IMR-90 (cell line): ENCODE data around the gene HSD3B2. TPM values are rescaled to one million over a fixed set of nuclear protein-coding genes. Genes with fewer than 3 reads are reported as not detected.

Source experiments
- ATAC-seq: fragments of 200-7000 bp; cut with Tn5 transposase; 2 replicates; pipeline ENCODE4 v1.9.1; 2020; ENCODE audit warnings: low read depth, mild to moderate bottlenecking, moderate library complexity
- BruUV-seq: library from RNA; stranded (reverse); fragments of 400-500 nt; replicated peaks from 2 replicates; lab custom pipeline; 2021; lab: Mats Ljungman, UMichigan
- CTCF ChIA-PET: fragments of 300-600 bp; formaldehyde crosslinking; extraction: SDS; loops from one replicate; lab custom pipeline; 2021; ENCODE audit warnings: antibody characterized with exemption; lab: Yijun Ruan, JAX
- POLR2A ChIA-PET: fragments of 300-600 bp; sonication (Branson Sonifier 250); formaldehyde crosslinking; loops from one replicate; lab custom pipeline; 2022; ENCODE audit warnings: antibody characterized with exemption; ENCODE audit not compliant: unreplicated experiment; lab: Charles Lee
- DNase-seq: peaks from one replicate; pipeline ENCODE4 v3.0.0; 2013
- H2AFZ ChIP-seq: replicated peaks from 2 replicates; pipeline ENCODE3; 2013; ENCODE audit warnings: low read length, mild to moderate bottlenecking; ENCODE audit not compliant: poor library complexity
- H2AK5ac ChIP-seq: 2 replicates; pipeline ENCODE4 v1.6.1; 2013; ENCODE audit warnings: low read depth, low read length, inconsistent platforms
- H2AK9ac ChIP-seq: replicated peaks from 2 replicates; pipeline ENCODE3; 2013; ENCODE audit warnings: mild to moderate bottlenecking, low read depth, low read length, moderate library complexity; ENCODE audit not compliant: poor library complexity
- H2BK120ac ChIP-seq: 2 replicates; pipeline ENCODE4 v1.6.1; 2013; ENCODE audit warnings: low read depth, low read length, inconsistent platforms
- H2BK15ac ChIP-seq: 3 replicates; pipeline ENCODE4 v1.6.1; 2013; ENCODE audit warnings: low read depth, low read length, inconsistent platforms
- H2BK20ac ChIP-seq: 2 replicates; pipeline ENCODE4 v1.6.1; 2013; ENCODE audit warnings: low read depth, mild to moderate bottlenecking, inconsistent platforms, low read length, moderate library complexity
- H2BK5ac ChIP-seq: 2 replicates; pipeline ENCODE4 v1.6.1; 2013; ENCODE audit warnings: mild to moderate bottlenecking, low read depth, low read length, inconsistent platforms; ENCODE audit not compliant: poor library complexity, severe bottlenecking
- H3K14ac ChIP-seq: replicated peaks from 2 replicates; pipeline ENCODE4 v1.6.1; 2013; ENCODE audit warnings: low read depth, low read length, inconsistent platforms
- H3K18ac ChIP-seq: 2 replicates; pipeline ENCODE4 v1.6.1; 2013; ENCODE audit warnings: low read depth, low read length, control low read depth
- H3K23ac ChIP-seq: 2 replicates; pipeline ENCODE4 v1.6.1; 2013; ENCODE audit warnings: low read depth, low read length, inconsistent platforms
- H3K27ac ChIP-seq: 2 replicates; pipeline ENCODE4 v1.5.1; 2013; ENCODE audit warnings: mild to moderate bottlenecking, control low read depth, low read length; ENCODE audit not compliant: insufficient read depth
- H3K27me3 ChIP-seq: 2 replicates; pipeline ENCODE4 v1.6.1; 2013; ENCODE audit warnings: low read length; ENCODE audit not compliant: control insufficient read depth, insufficient read depth
- H3K36me3 ChIP-seq: 2 replicates; pipeline ENCODE4 v1.6.1; 2013; ENCODE audit warnings: low read length, mixed read lengths; ENCODE audit not compliant: control insufficient read depth, insufficient read depth
- H3K4ac ChIP-seq: 2 replicates; pipeline ENCODE4 v1.6.1; 2013; ENCODE audit warnings: low read depth, low read length, inconsistent platforms
- H3K4me1 ChIP-seq: 2 replicates; pipeline ENCODE4 v1.6.1; 2013; ENCODE audit warnings: low read length, mixed read lengths; ENCODE audit not compliant: control insufficient read depth, insufficient read depth
- H3K4me2 ChIP-seq: 2 replicates; pipeline ENCODE4 v1.6.1; 2013; ENCODE audit warnings: low read depth, mild to moderate bottlenecking, control low read depth, low read length, moderate library complexity
- H3K4me3 ChIP-seq: 2 replicates; pipeline ENCODE4 v1.5.1; 2013; ENCODE audit warnings: low read depth, mild to moderate bottlenecking, control low read depth, low read length, moderate library complexity; ENCODE audit not compliant: insufficient read depth
- H3K56ac ChIP-seq: 2 replicates; pipeline ENCODE4 v1.6.1; 2013; ENCODE audit warnings: low read length, inconsistent platforms; ENCODE audit not compliant: insufficient read depth; ENCODE audit errors: extremely low read depth
- H3K79me1 ChIP-seq, 2 experiments: 2 replicates each; pipeline ENCODE4 v1.6.1; 2013; ENCODE audit warnings: low read length in 2 of 2, inconsistent platforms in 1 of 2, low read depth in 1 of 2
- H3K9ac ChIP-seq: 2 replicates; pipeline ENCODE4 v1.6.1; 2013; ENCODE audit warnings: low read depth, low read length, control low read depth
- H3K9me1 ChIP-seq: 2 replicates; pipeline ENCODE4 v1.6.1; 2013; ENCODE audit warnings: low read length, inconsistent platforms; ENCODE audit not compliant: insufficient read depth
- H3K9me3 ChIP-seq: 2 replicates; pipeline ENCODE4 v1.6.1; 2013; ENCODE audit warnings: low read length; ENCODE audit not compliant: control insufficient read depth, insufficient read depth
- H4K20me1 ChIP-seq: 2 replicates; pipeline ENCODE4 v1.6.1; 2013; ENCODE audit warnings: low read length, inconsistent platforms; ENCODE audit not compliant: insufficient read depth
- H4K5ac ChIP-seq: 2 replicates; pipeline ENCODE4 v1.6.1; 2013; ENCODE audit warnings: mild to moderate bottlenecking, low read depth, low read length, control low read depth
- H4K8ac ChIP-seq, 2 experiments: 2 replicates each; pipeline ENCODE4 v1.6.1; 2013; ENCODE audit warnings: low read depth in 2 of 2, low read length in 2 of 2, control low read depth in 1 of 2, inconsistent platforms in 1 of 2
- H4K91ac ChIP-seq: 2 replicates; pipeline ENCODE4 v1.6.1; 2013; ENCODE audit warnings: low read depth, low read length, inconsistent platforms; ENCODE audit not compliant: insufficient read depth
- BHLHE40 ChIP-seq: fragments of 150-350 bp; IDR thresholded peaks from 2 replicates; pipeline ENCODE4 v1.6.1; 2016; ENCODE audit warnings: mild to moderate bottlenecking, low read depth, low read length
- CHD1 ChIP-seq: IDR thresholded peaks from 2 replicates; pipeline ENCODE4 v1.6.1; 2012; ENCODE audit warnings: low read depth, low read length, improper control_type of control experiment
- ELK1 ChIP-seq: fragments of 150-350 bp; IDR thresholded peaks from 2 replicates; pipeline ENCODE4 v1.6.1; 2016; ENCODE audit warnings: low read depth, mild to moderate bottlenecking, low read length, moderate library complexity, borderline replicate concordance
- FOS ChIP-seq: fragments of 150-350 bp; IDR thresholded peaks from 2 replicates; pipeline ENCODE4 v1.6.1; 2016; ENCODE audit warnings: low read depth, low read length
- MAFK ChIP-seq: IDR thresholded peaks from 2 replicates; pipeline ENCODE4 v1.6.1; 2012; ENCODE audit warnings: low read depth, low read length, improper control_type of control experiment
- MAZ ChIP-seq: IDR thresholded peaks from 2 replicates; pipeline ENCODE4 v1.6.1; 2012; ENCODE audit warnings: low read depth, mild to moderate bottlenecking, low read length, improper control_type of control experiment, moderate library complexity, borderline replicate concordance
- MXI1 ChIP-seq: IDR thresholded peaks from 2 replicates; pipeline ENCODE4 v1.6.1; 2012; ENCODE audit warnings: low read depth, mild to moderate bottlenecking, low read length, moderate library complexity, borderline replicate concordance
- NFE2L2 ChIP-seq: fragments of 150-350 bp; IDR thresholded peaks from 2 replicates; pipeline ENCODE4 v1.6.1; 2016; ENCODE audit warnings: low read depth, mild to moderate bottlenecking, low read length
- POLR2A ChIP-seq: IDR thresholded peaks from 2 replicates; pipeline ENCODE4 v1.6.1; 2012; ENCODE audit warnings: mild to moderate bottlenecking, low read depth, low read length
- RAD21 ChIP-seq: IDR thresholded peaks from 2 replicates; pipeline ENCODE4 v1.6.1; 2012; ENCODE audit warnings: low read length, improper control_type of control experiment
- RCOR1 ChIP-seq: IDR thresholded peaks from 2 replicates; pipeline ENCODE4 v1.6.1; 2012; ENCODE audit warnings: mild to moderate bottlenecking, low read length, improper control_type of control experiment; ENCODE audit not compliant: insufficient replicate concordance
- RFX5 ChIP-seq: IDR thresholded peaks from 2 replicates; pipeline ENCODE4 v1.8.0; 2012; ENCODE audit warnings: low read depth, mild to moderate bottlenecking, low read length, moderate library complexity
- SMC3 ChIP-seq: fragments of 150-350 bp; IDR thresholded peaks from 2 replicates; pipeline ENCODE4 v1.6.1; 2016; ENCODE audit warnings: low read depth, mild to moderate bottlenecking, antibody characterized with exemption, low read length, moderate library complexity
- USF2 ChIP-seq: fragments of 150-350 bp; IDR thresholded peaks from 2 replicates; pipeline ENCODE4 v1.6.1; 2017; ENCODE audit warnings: mild to moderate bottlenecking, antibody characterized with exemption, low read length, low read depth
- WGBS, 2 experiments: methylation state at CpG; one replicate each; pipeline versions ENCODE4 v1.1.5 to v1.1.7; 2013; ENCODE audit warnings: missing lambda C conversion rate in 2 of 2; ENCODE audit not compliant: insufficient read length in 1 of 2; ENCODE audit errors: extremely low coverage in 2 of 2; 5-methylcytosine and 5-hydroxymethylcytosine counted together
- dilution Hi-C: fragments of 300-500 bp; cut with HindIII; formaldehyde crosslinking; loops from one replicate; pipeline ENCODE4 v1.14.3; 2018; ENCODE audit warnings: low sequenced_read_pairs; ENCODE audit not compliant: unreplicated experiment
- in situ Hi-C: fragments of 300-500 bp; cut with MboI; formaldehyde crosslinking; loops from 3 replicates; pipeline ENCODE4 v1.14.3; 2019; ENCODE audit warnings: low sequenced_read_pairs, inconsistent platforms, mixed read lengths
- intact Hi-C: fragments of 100-400 bp; cut with micrococcal nuclease; formaldehyde crosslinking; loops from 2 replicates; pipeline ENCODE4 v1.10.0; 2022
- polyA plus RNA-seq, 3 experiments: library from polyadenylated mRNA; depleted of rRNA; stranded (reverse); fragments of >200 nt; gene quantifications; 2 replicates each; pipeline ENCODE4 v1.2.3, GENCODE V29; 2012; ENCODE audit warnings: low replicate concordance in 1 of 3
- total RNA-seq: library from RNA; depleted of rRNA; stranded (reverse); fragments of >200 nt; gene quantifications from 2 replicates; pipeline ENCODE4 v1.2.3, GENCODE V29; 2012
- TF ChIP-seq, protein P1 (sequence below): conservative IDR thresholded peaks from 2 replicates; pipeline ENCODE4 v1.5.1; 2012; ENCODE audit warnings: mild to moderate bottlenecking, low read depth, low read length, improper control_type of control experiment

Gene HSD3B2
- total and polyA plus RNA-seq, 2 of the 4 experiments (the other 2 are of a cell fraction): not detected

DNA sequence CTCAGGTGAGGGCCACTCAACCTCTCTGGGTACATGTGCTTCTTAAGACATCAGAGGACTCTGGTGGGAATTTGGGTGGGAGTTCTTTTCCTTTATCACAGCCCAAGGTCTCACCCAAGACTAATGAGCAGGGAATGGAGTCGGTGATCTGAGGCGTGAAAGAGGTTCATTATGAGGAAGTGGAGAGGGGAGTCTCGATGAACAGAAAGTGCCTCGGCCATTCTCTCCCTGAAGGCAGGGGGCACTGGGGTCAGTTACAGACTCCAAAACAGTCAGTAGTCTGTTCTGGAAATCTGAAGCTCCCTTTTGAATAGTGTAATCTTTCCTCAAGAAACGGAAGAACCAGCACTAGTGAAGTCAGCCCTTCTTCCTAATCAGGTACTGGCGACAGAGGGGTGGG lies 36.2 kb downstream of the HSD3B2 start:
- no peak overlapping the region for H2BK15ac ChIP-seq
- POLR2A ChIA-PET: no interaction called here
- no peak overlapping the region for H4K91ac ChIP-seq
- no peak overlapping the region for H4K5ac ChIP-seq
- no peak overlapping the region for H3K56ac ChIP-seq
- H2AFZ ChIP-seq: no peak overlapping the region
- intact Hi-C loops (no loop called here), in situ Hi-C loops (no loop called here), dilution Hi-C loops (no loop called here)
- H3K9ac ChIP-seq: no peak overlapping the region
- H2BK20ac ChIP-seq: no peak overlapping the region
- no peaks in the 10 kb centered on the region for H4K20me1 ChIP-seq
- H2BK120ac ChIP-seq: no peak overlapping the region
- H2AK5ac ChIP-seq: no peak overlapping the region
- H3K9me3 ChIP-seq: no peaks in the 10 kb centered on the region
- CTCF ChIA-PET: no interaction called here
- no peak overlapping the region for H3K14ac ChIP-seq
- no peak overlapping the region for H3K4me3 ChIP-seq
- no peak overlapping the region for H3K4ac ChIP-seq
- no peak overlapping the region for H3K23ac ChIP-seq
- H2AK9ac ChIP-seq: no peak overlapping the region
- no peaks in the 10 kb centered on the region for H3K9me1 ChIP-seq
- no peak overlapping the region for H4K8ac ChIP-seq
- no peak overlapping the region for H3K4me2 ChIP-seq
- DNase-seq: no peak
- no CpG with 5 or more reads among the region's 6 CpGs for WGBS, 2 experiments
- H3K79me1 ChIP-seq: no peaks in the 10 kb centered on the region
- H3K18ac ChIP-seq: no peak overlapping the region
- H3K36me3 ChIP-seq: no peaks in the 10 kb centered on the region
- no peaks in the 10 kb centered on the region; the same call in 1 of the 2 replicates for H3K27me3 ChIP-seq
- TF ChIP-seq CHD1 (no peak), MXI1 (no peak), NFE2L2 (no peak), FOS (no peak), SMC3 (no peak), ELK1 (no peak), MAZ (no peak), MAFK (no peak), RAD21 (no peak), USF2 (no peak), RCOR1 (no peak), BHLHE40 (no peak), RFX5 (no peak), POLR2A (no peak)
- TF ChIP-seq, protein P1, sequence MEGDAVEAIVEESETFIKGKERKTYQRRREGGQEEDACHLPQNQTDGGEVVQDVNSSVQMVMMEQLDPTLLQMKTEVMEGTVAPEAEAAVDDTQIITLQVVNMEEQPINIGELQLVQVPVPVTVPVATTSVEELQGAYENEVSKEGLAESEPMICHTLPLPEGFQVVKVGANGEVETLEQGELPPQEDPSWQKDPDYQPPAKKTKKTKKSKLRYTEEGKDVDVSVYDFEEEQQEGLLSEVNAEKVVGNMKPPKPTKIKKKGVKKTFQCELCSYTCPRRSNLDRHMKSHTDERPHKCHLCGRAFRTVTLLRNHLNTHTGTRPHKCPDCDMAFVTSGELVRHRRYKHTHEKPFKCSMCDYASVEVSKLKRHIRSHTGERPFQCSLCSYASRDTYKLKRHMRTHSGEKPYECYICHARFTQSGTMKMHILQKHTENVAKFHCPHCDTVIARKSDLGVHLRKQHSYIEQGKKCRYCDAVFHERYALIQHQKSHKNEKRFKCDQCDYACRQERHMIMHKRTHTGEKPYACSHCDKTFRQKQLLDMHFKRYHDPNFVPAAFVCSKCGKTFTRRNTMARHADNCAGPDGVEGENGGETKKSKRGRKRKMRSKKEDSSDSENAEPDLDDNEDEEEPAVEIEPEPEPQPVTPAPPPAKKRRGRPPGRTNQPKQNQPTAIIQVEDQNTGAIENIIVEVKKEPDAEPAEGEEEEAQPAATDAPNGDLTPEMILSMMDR: no peak
- no peak overlapping the region for H3K27ac ChIP-seq
- no peaks in the 10 kb centered on the region for H3K4me1 ChIP-seq
- no peak overlapping the region for H2BK5ac ChIP-seq
- no peak for ATAC-seq
- BruUV-seq: no TSS peak
